Measurements from ENCODE around the gene TMEM258.

DNA sequence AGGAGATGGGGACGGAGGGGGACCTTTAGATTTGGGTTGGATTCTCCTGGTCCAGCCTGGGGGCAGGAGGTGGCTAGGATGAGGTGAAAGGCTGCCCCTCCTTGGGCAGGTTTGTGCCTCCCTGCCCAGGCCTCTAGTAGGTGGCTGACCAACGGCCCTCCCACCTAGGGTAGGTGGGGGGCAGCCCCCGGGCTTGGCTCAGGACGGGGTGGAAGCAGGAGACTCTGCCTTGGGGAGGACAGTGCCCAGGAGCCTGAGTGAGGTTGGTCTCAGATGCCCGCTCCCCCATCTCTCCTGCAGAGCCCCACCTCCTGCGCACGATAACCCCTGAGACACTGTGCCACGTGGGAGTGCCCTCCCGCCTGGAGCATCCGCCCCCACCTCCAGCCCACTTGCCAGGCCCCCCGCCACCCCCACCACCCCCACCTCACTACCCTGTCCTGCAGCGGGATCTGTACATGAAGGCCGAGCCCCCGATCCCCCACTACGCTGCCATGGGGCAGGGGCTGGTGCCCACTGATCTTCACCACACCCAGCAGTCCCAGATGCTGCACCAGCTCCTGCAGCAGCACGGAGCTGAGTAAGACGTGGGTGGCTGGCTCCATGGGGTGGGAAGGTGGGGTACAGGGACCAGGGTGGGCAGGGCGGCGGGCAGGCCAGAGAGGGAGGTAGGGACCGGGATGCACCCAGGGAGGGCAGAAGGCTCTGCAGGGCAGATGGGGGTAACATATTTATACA is 22.3 kb downstream of the TMEM258 start:
- TF ChIP-seq RAD21 (IDR thresholded peaks at IDR 0.05; ENCODE audit: low read depth): no peak
- no peak for TF ChIP-seq TAF1 (IDR thresholded peaks at IDR 0.05; ENCODE audit: low read depth)
- no peak for TF ChIP-seq TCF12 (IDR thresholded peaks at IDR 0.05; ENCODE audit: low read depth)
- TF ChIP-seq CREB1 (IDR thresholded peaks at IDR 0.05; ENCODE audit: low read depth): no peak
- no peak for TF ChIP-seq TEAD4 (IDR thresholded peaks at IDR 0.05)
- TF ChIP-seq NFIC (IDR thresholded peaks at IDR 0.05): no peak
- TF ChIP-seq, protein P1, sequence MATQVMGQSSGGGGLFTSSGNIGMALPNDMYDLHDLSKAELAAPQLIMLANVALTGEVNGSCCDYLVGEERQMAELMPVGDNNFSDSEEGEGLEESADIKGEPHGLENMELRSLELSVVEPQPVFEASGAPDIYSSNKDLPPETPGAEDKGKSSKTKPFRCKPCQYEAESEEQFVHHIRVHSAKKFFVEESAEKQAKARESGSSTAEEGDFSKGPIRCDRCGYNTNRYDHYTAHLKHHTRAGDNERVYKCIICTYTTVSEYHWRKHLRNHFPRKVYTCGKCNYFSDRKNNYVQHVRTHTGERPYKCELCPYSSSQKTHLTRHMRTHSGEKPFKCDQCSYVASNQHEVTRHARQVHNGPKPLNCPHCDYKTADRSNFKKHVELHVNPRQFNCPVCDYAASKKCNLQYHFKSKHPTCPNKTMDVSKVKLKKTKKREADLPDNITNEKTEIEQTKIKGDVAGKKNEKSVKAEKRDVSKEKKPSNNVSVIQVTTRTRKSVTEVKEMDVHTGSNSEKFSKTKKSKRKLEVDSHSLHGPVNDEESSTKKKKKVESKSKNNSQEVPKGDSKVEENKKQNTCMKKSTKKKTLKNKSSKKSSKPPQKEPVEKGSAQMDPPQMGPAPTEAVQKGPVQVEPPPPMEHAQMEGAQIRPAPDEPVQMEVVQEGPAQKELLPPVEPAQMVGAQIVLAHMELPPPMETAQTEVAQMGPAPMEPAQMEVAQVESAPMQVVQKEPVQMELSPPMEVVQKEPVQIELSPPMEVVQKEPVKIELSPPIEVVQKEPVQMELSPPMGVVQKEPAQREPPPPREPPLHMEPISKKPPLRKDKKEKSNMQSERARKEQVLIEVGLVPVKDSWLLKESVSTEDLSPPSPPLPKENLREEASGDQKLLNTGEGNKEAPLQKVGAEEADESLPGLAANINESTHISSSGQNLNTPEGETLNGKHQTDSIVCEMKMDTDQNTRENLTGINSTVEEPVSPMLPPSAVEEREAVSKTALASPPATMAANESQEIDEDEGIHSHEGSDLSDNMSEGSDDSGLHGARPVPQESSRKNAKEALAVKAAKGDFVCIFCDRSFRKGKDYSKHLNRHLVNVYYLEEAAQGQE (IDR thresholded peaks at IDR 0.05; ENCODE audit: low read depth): no peak
- TF ChIP-seq, protein P2, sequence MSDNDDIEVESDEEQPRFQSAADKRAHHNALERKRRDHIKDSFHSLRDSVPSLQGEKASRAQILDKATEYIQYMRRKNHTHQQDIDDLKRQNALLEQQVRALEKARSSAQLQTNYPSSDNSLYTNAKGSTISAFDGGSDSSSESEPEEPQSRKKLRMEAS (IDR thresholded peaks at IDR 0.05): no peak
- no peak for TF ChIP-seq EP300 (IDR thresholded peaks at IDR 0.05; ENCODE audit: borderline replicate concordance)
- TF ChIP-seq FOXM1 (IDR thresholded peaks at IDR 0.05; ENCODE audit: borderline replicate concordance, low read depth): no peak
- TF ChIP-seq YY1 (IDR thresholded peaks at IDR 0.05; ENCODE audit: low read depth): no peak
- TF ChIP-seq EGR1 (IDR thresholded peaks at IDR 0.05): no peak

All from Ishikawa (cell line).